ENCODE data around the gene BICD2.

Gene BICD2

DNA sequence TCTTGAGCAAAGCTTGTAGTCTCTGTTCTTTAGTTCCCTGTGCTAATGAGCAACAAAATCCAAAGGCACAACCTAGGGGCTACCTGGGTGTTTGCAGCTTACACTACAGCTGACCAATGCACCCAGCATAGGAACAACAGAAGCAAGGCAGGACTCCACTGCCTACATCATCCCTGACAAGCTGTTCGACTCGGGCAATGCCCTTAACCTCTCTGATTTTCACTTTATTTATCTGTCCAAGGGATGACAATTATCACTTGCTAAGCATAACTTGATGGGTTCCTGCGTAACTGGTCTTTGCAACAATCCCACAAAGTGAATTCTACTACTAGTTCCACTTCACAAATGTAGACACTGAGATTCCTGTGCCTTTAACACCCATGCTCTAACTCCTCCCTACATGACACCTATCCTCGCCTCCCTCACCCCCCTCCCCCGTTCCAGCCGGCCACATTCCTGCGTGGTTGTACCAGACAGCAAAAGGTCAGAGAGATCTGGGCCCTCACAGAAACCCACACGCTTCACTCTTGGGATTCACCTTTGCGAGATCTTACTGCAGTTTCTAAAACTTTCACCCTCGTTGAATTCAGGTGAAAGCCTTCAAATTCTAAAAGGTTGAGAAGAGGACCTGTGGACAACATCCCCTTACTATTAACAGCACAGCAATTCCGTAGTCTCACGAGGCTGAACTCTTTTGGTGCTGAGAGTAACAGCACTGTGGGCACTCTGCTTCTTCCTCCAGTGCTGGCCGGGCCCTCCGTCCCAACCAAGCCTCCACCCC lies 95.7 kb downstream of the BICD2 start:
- peak; percentile 12 for DNase-seq (ENCODE audit: low read depth)

DNA sequence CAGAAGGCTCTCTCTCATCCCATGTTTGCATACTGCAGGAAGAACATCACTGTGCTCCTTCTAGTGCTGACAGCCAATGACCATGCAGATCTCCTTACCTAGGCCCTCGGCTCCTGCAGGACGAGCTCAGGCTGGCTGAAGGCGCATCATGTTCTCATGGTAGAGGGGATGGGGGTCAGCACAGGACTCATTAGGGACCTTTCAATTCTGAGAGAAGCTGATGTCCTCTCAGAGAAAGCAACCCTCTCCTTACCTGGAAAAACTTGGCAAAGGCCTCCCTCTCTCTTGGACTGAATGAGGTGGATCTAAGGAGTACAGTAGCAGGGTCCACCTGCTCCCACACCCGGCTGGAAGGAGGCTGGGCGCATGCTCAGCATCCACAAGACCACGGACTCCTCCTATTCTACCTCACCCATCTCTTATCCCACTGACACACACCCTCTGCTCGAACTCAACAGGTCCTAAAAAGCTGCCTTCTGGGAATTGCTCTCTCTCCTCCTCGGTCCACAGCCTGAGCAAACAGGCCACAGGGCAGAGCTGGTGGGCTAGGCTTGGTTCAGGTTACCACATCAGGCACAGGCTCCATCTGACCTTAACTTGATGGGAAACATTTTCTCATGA lies 97.6 kb downstream of the BICD2 start:
- no peak for DNase-seq (ENCODE audit: low read depth)

- no peak for DNase-seq (ENCODE audit: low read depth)
These were observed 98.4 kb downstream of the BICD2 start for GRCh38 chr9:92666236-92666635.

- DNase-seq (ENCODE audit: low read depth) = no peak
These were observed 98.8 kb downstream of the BICD2 start for GRCh38 chr9:92665836-92666235.

- DNase-seq (ENCODE audit: low read depth) = no peak
These were observed 100.1 kb downstream of the BICD2 start for GRCh38 chr9:92664394-92665152.

DNA sequence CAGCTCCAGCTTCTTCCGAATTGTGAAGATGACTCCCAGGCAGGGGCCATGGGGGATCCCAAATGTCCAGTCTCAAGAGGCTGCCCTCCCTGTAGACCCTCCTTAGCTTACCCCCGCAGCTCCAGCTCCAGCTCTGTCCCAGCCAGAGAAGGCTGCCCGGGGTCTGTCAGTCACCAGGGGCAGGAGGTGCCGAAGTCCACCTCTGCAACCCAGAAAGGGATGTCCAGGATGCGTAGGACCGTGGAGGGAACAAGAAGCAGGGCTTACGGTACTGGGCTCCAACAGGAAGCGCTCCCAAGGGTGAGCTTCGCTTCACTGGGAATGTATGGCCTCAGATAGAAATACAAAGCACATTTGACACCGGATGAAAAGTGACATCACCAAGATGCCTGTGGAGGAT lies 100.7 kb downstream of the BICD2 start:
- DNase-seq (ENCODE audit: low read depth) = no peak

DNA sequence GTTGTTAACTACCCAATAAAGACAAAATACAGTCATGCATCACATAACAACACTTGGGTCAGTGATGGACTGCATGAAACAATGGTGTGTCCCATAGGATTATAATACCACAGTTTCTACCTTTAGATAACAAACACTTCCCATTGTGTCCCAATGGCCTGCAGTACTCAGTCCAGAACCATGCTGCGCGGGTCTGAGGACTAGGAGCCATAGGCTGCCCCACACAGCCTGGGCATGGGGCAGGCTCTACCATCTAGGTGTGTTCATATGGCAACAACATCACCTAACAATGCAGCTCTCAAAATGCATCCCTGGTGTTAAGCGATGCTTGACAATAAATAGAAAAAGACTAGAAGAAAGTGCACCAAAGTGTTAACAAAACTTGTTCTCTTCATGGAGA lies 101.5 kb downstream of the BICD2 start:
- no peak for DNase-seq (ENCODE audit: low read depth)

GRCh38 chr9:92661743-92662142 lies 102.9 kb downstream of the BICD2 start:
- no peak for DNase-seq (ENCODE audit: low read depth)

Measured in activated T-helper 9 cell treated with anti-CD3 and anti-CD28 coated beads, Interleukin-2, amount 50 U/mL, for 16 hours (primary cell).